22Rv1 (cell line): ENCODE data around the gene SPDYE2B.
"Not testable (repeated sequence)": the region's sequence is repeated elsewhere in the genome, so short reads cannot be mapped to it uniquely, and the experiment has no call there.

ENCODE experiments used
- CTCF ChIP-seq: fragments of 450-650 bp; IDR thresholded peaks from 2 replicates; pipeline ENCODE4 v1.5.1; 2017; ENCODE audit warnings: mild to moderate bottlenecking
- ZFX ChIP-seq: fragments of 450-650 bp; IDR thresholded peaks from 2 replicates; pipeline ENCODE4 v1.6.1; 2017; ENCODE audit warnings: antibody characterized with exemption, borderline replicate concordance

- TF ChIP-seq CTCF, ZFX: not testable (repeated sequence)
Measured at GRCh38 chr7:102680780-102681179, 30.7 kb downstream of the SPDYE2B start.
